Prostate gland (tissue), 2 donors: ENCODE results near the gene CHST8.

ENCODE experiments used
- CTCF ChIP-seq, 4 experiments: fragments of 200-600 bp in 2 of 4; fragments of 450-650 bp in 2 of 4; sonication (generic) in 2 of 4; IDR thresholded peaks; 1 replicate in 3 of 4; 2 replicates in 1 of 4; pipeline ENCODE4 v1.5.1; 2016 to 2019; ENCODE audit warnings: antibody characterized with exemption in 4 of 4, mild to moderate bottlenecking in 2 of 4, moderate library complexity in 2 of 4
- POLR2A ChIP-seq: fragments of 450-650 bp; IDR thresholded peaks from one replicate; pipeline ENCODE4 v1.6.1; 2016; ENCODE audit warnings: antibody characterized with exemption, mild to moderate bottlenecking
- POLR2AphosphoS5 ChIP-seq: sonication (generic); formaldehyde crosslinking; IDR thresholded peaks from one replicate; pipeline ENCODE4 v1.6.1; 2017; ENCODE audit warnings: antibody characterized with exemption

- no peak for TF ChIP-seq CTCF (IDR thresholded peaks at IDR 0.05)
- no peak for TF ChIP-seq POLR2AphosphoS5
- no peak for TF ChIP-seq POLR2A
These were observed 166.9 kb downstream of the CHST8 start for GRCh38 chr19:33788676-33789075.
